Measurements from ENCODE around the gene EPC2.

The EPC2 gene

DNA sequence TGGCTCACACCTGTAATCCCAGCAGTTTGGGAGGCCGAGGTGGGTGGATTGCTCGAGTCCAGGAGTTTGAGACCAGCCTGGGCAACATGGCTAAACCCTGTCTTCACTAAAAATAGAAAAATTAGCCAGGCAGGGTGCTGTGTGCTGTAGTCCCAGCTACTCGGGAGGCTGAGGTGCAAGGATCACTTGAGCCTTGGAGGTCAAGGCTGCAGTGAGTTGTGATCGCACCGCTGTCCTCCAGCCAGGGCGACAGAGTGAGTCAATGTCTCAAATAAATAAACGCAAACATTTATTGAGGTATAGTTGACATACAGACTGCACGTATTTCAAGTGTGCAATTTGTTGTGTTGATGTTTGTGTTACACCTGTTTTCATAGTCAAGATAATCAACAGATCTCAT is 19.7 kb downstream of the EPC2 start:
- no peak for DNase-seq
- Histone ChIP-seq H3K27me3 (replicated peaks; ENCODE audit: insufficient read depth, low read length) (no peaks in the 10 kb centered on the region), H3K36me3 (replicated peaks; ENCODE audit: insufficient read depth, low read length) (no peaks in the 10 kb centered on the region), H3K27ac (ENCODE audit: low read length) (no peak overlapping the region), H3F3A (ENCODE audit: insufficient read depth, low read length) (peaks cover 3% of the 10 kb centered on the region; the same call in 1 of the 2 replicates), H4K20me1 (ENCODE audit: insufficient read depth, low read length) (peaks cover 50% of the 10 kb centered on the region), H3K9me2 (replicated peaks; ENCODE audit: insufficient read depth, low read length) (no peaks in the 10 kb centered on the region), H3K79me2 (ENCODE audit: low read length) (peaks cover 92% of the 10 kb centered on the region), H2AFZ (ENCODE audit: low read length) (no peak overlapping the region), H3K9ac (ENCODE audit: low read length) (no peak overlapping the region), H3K4me2 (ENCODE audit: low read depth, low read length) (no peak overlapping the region), H3K9me3 (replicated peaks; ENCODE audit: insufficient read depth, low read length) (no peaks in the 10 kb centered on the region), H3K4me1 (ENCODE audit: low read length) (peaks cover 18% of the 10 kb centered on the region), H3K4me3 (ENCODE audit: low read length) (no peak overlapping the region)
- no peak for TF ChIP-seq EZH2phosphoT487 (IDR thresholded peaks at IDR 0.05; ENCODE audit: low read length)
- TF ChIP-seq, protein P1, sequence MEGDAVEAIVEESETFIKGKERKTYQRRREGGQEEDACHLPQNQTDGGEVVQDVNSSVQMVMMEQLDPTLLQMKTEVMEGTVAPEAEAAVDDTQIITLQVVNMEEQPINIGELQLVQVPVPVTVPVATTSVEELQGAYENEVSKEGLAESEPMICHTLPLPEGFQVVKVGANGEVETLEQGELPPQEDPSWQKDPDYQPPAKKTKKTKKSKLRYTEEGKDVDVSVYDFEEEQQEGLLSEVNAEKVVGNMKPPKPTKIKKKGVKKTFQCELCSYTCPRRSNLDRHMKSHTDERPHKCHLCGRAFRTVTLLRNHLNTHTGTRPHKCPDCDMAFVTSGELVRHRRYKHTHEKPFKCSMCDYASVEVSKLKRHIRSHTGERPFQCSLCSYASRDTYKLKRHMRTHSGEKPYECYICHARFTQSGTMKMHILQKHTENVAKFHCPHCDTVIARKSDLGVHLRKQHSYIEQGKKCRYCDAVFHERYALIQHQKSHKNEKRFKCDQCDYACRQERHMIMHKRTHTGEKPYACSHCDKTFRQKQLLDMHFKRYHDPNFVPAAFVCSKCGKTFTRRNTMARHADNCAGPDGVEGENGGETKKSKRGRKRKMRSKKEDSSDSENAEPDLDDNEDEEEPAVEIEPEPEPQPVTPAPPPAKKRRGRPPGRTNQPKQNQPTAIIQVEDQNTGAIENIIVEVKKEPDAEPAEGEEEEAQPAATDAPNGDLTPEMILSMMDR (IDR thresholded peaks at IDR 0.05; ENCODE audit: low read length): no peak
- no peak for TF ChIP-seq EZH2 (optimal IDR thresholded peaks at IDR 0.05; ENCODE audit: low read depth, low read length)

DNA sequence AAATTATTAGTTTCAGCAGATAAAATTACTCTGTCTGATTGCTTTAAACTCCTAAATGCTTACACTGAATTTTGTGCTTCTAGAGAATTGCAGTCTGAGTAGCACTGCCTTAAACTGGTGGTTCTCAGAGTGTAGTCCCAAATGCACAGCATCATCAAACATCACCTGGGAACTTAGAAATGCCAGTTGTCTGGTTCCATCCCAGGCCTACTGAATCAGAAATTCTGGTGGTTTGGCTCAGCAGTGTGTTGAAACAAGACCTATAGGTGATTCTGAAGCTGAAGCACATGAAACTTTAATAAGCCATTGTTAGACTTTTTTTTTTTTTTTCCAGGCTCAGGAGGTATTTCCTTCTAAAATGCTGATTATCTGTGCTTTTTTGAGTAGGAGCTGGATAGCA is 22.0 kb downstream of the EPC2 start:
- H3K9me3 ChIP-seq (replicated peaks; ENCODE audit: insufficient read depth, low read length): no peaks in the 10 kb centered on the region
- DNase-seq: no peak
- no peak for TF ChIP-seq EZH2 (optimal IDR thresholded peaks at IDR 0.05; ENCODE audit: low read depth, low read length)
- TF ChIP-seq, protein P1 (IDR thresholded peaks at IDR 0.05; ENCODE audit: low read length): no peak
- no peak for TF ChIP-seq EZH2phosphoT487 (IDR thresholded peaks at IDR 0.05; ENCODE audit: low read length)
- H3K4me1 ChIP-seq (ENCODE audit: low read length): no peaks in the 10 kb centered on the region
- H2AFZ ChIP-seq (ENCODE audit: low read length): no peak overlapping the region
- peaks cover 92% of the 10 kb centered on the region for H3K79me2 ChIP-seq (ENCODE audit: low read length)
- no peak overlapping the region for H3K9ac ChIP-seq (ENCODE audit: low read length)
- H3K27ac ChIP-seq (ENCODE audit: low read length): no peak overlapping the region
- no peak overlapping the region for H3K4me2 ChIP-seq (ENCODE audit: low read depth, low read length)
- no peaks in the 10 kb centered on the region for H3K36me3 ChIP-seq (replicated peaks; ENCODE audit: insufficient read depth, low read length)
- no peaks in the 10 kb centered on the region for H3F3A ChIP-seq (ENCODE audit: insufficient read depth, low read length)
- no peaks in the 10 kb centered on the region for H3K27me3 ChIP-seq (replicated peaks; ENCODE audit: insufficient read depth, low read length)
- peaks cover 51% of the 10 kb centered on the region for H4K20me1 ChIP-seq (ENCODE audit: insufficient read depth, low read length)
- no peak overlapping the region for H3K4me3 ChIP-seq (ENCODE audit: low read length)
- no peaks in the 10 kb centered on the region for H3K9me2 ChIP-seq (replicated peaks; ENCODE audit: insufficient read depth, low read length)

DNA sequence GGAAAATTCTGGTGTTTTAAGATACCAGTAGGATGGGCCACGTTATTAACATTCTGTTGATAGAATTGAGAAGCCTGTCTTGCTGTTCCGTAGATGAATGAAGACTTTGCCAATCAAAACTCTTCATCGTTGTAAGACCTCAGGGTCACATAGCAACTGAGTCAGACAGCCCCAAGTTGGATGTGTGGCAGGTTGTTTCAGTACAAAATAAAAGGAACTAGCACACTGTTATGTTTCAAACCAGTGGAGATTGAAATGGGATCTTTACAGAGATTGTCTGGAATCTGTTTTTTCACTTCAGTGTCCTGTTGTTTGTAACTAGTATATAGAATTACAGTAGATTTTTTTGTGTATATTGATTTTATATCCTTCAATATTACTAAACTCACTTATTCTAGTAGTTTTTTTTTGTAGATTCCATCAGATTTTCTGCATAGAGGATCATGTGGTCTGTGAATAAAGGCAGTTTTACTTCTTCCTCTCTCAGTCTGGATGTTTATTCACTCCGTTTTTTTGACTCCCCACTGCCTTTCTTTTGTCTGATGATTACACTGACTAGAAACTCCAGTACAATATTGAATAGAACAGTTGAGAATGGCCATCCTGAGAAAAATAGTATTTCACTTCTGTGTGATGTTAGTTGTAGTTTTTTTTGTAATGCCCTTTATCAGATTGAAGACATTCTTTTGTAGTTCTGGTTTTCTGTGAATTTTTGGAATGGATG is 22.7 kb downstream of the EPC2 start:
- no peaks in the 10 kb centered on the region for H3K9me2 ChIP-seq (replicated peaks; ENCODE audit: insufficient read depth, low read length)
- DNase-seq: no peak
- H3K9ac ChIP-seq (ENCODE audit: low read length): no peak overlapping the region
- H3K4me2 ChIP-seq (ENCODE audit: low read depth, low read length): no peak overlapping the region
- TF ChIP-seq EZH2 (optimal IDR thresholded peaks at IDR 0.05; ENCODE audit: low read depth, low read length): no peak
- TF ChIP-seq, protein P1 (IDR thresholded peaks at IDR 0.05; ENCODE audit: low read length): no peak
- TF ChIP-seq EZH2phosphoT487 (IDR thresholded peaks at IDR 0.05; ENCODE audit: low read length): no peak
- H3K36me3 ChIP-seq (replicated peaks; ENCODE audit: insufficient read depth, low read length): no peaks in the 10 kb centered on the region
- no peak overlapping the region for H3K27ac ChIP-seq (ENCODE audit: low read length)
- H3F3A ChIP-seq (ENCODE audit: insufficient read depth, low read length): no peaks in the 10 kb centered on the region
- H4K20me1 ChIP-seq (ENCODE audit: insufficient read depth, low read length): peaks cover 54% of the 10 kb centered on the region
- no peaks in the 10 kb centered on the region for H3K27me3 ChIP-seq (replicated peaks; ENCODE audit: insufficient read depth, low read length)
- no peak overlapping the region for H3K4me3 ChIP-seq (ENCODE audit: low read length)
- no peak overlapping the region for H2AFZ ChIP-seq (ENCODE audit: low read length)
- peaks cover 96% of the 10 kb centered on the region for H3K79me2 ChIP-seq (ENCODE audit: low read length)
- H3K9me3 ChIP-seq (replicated peaks; ENCODE audit: insufficient read depth, low read length): no peaks in the 10 kb centered on the region
- H3K4me1 ChIP-seq (ENCODE audit: low read length): no peaks in the 10 kb centered on the region

All from MM.1S (cell line).